ENCODE results near the gene FBF1.

- no peak for TF ChIP-seq YY1 (IDR thresholded peaks at IDR 0.05; ENCODE audit: insufficient read depth, insufficient read length)
- TF ChIP-seq ZNF274 (IDR thresholded peaks at IDR 0.05; ENCODE audit: low read depth, low read length): no peak
- TF ChIP-seq SUZ12 (IDR thresholded peaks at IDR 0.05; ENCODE audit: extremely low read depth, insufficient read depth, insufficient read length): no peak
Measured at GRCh38 chr17:75933808-75934207, 7.0 kb downstream of the FBF1 start.
